GM18505 (cell line): ENCODE data around the gene UBE2E1.

Source experiments
- ATAC-seq: cut with Tn5 transposase; IDR thresholded peaks from one replicate; pipeline ENCODE4 v1.9.1; 2021; ENCODE audit not compliant: unreplicated experiment
- POLR2A ChIP-seq: IDR thresholded peaks from 4 replicates; pipeline ENCODE4 v1.6.1; 2011; ENCODE audit warnings: borderline replicate concordance; ENCODE audit not compliant: insufficient read depth, insufficient read length; ENCODE audit errors: extremely low read depth

Gene UBE2E1

DNA sequence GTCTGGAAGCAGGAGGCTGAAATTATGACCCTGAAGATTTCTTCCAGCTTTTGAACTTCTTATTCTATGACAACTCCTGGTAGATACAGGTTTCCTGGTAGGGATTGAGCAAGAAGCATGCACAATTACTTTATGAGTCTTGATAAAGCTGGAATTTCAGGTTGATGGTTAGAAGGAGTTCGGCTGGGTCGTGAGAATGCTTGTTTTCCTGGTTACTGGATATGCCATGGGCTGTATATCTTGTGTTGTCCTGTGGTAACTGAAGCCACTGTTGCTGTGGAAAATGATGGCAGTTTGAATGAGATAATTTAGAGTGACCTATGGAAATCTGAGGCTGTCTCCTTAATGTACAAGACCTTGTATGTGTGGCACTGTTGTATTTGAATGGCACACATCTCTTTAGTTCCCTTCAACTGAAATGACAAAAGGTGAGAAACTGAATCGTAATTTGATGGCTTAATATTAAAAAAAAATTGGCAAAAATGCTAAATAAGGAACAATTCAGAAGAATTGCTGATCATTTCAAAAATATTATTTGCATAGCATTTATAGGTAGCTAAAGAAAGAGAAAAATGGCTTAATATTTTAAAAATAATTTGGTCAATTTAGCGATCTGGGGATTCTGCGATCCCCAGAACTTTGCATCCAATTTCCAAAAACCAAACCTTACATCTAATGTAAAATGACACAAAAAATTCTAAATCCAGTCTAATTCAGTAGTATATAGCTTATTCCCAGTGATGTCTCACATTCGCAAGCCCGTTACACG, 1.1 kb upstream of the UBE2E1 start:
- ATAC-seq, result no peak
- TF ChIP-seq POLR2A, result no peak

- no peak for TF ChIP-seq POLR2A
- no peak for ATAC-seq
These were observed 534 bp upstream of the UBE2E1 start for GRCh38 chr3:23805210-23805632.

DNA sequence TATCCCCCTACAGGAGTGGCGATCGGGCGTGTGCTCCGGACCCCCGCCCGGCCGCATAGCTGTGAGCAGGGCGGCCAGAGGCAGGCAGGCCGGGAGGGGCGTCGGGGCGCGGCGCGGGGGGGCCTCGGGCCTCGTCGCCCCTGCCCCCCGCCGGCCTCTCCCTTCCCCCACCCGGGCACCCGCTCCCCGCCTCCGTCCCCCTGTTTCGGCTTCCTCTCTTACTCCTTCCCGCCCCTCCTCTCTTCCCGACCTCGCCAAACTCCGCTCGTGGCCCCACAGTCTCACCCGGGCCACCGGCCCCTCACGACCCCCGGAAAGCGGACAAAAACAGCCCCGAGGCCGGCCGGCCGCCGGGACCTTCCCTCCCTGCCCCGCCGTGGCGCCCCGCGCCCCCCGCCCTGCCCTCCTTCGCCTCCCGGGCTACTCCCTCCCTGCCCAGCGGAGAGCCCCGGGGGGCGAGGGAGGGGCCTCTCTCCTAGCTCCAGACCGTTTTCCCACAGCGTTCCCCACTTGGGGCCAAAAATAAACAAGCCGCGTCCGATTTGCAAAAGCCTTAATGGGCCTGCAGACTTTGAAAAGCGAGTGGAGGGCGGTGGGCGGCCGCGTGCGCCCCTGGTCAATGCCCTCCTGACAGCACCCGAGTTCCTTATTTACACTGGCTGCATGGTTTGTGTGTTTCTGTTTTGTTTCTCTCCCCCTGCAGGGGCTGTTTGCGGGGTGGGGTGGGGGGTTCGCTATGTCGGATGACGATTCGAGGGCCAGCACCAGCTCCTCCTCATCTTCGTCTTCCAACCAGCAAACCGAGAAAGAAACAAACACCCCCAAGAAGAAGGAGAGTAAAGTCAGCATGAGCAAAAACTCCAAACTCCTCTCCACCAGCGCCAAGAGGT, 1.0 kb downstream of the UBE2E1 start:
- no peak for TF ChIP-seq POLR2A
- ATAC-seq, result peak; percentile 7

DNA sequence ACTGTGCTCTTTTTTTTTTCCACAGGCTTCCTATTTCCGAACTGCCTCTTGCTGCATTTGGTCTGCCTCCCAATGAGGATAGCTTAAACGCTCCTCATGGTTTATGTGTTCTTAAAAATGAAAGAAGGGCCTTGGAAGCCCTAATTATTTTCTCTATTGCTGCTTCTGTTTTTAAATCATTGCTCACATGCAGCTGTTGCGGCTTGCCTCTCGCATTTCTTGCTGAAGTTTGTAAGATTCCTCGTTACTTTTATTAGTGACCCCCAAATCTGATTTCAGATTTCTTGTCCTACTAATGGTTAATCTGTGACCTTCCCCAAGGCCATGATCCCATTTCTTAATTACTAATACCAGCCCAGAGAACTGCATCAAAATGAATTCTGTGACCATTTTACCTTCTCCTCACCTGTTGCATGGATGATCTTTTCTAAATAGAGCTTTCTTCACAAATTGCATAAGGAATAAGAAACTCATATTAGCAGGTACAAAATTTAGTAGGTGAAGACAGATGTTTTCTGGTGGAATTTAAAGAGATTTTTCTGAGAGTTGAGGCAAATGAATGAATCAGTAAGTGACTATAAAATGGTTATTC, 1.8 kb downstream of the UBE2E1 start:
- TF ChIP-seq POLR2A, result no peak
- ATAC-seq, result no peak

- ATAC-seq, result no peak
- TF ChIP-seq POLR2A, result no peak
These were observed 2.8 kb downstream of the UBE2E1 start for GRCh38 chr3:23808525-23808924.

GRCh38 chr3:23809294-23809693, 3.5 kb downstream of the UBE2E1 start:
- ATAC-seq, result no peak
- TF ChIP-seq POLR2A, result no peak

- ATAC-seq, result no peak
These were observed 4.1 kb downstream of the UBE2E1 start for GRCh38 chr3:23809840-23810342.

GRCh38 chr3:23810343-23811184, 4.8 kb downstream of the UBE2E1 start:
- peak; percentile 37 for TF ChIP-seq POLR2A
- peak; percentile 33 for ATAC-seq

More at GRCh38 chr3:23809840-23810342, 4.1 kb downstream of the UBE2E1 start:
- no peak for TF ChIP-seq POLR2A

GRCh38 chr3:23811185-23811527, 5.4 kb downstream of the UBE2E1 start:
- no peak for TF ChIP-seq POLR2A
- ATAC-seq, result no peak

DNA sequence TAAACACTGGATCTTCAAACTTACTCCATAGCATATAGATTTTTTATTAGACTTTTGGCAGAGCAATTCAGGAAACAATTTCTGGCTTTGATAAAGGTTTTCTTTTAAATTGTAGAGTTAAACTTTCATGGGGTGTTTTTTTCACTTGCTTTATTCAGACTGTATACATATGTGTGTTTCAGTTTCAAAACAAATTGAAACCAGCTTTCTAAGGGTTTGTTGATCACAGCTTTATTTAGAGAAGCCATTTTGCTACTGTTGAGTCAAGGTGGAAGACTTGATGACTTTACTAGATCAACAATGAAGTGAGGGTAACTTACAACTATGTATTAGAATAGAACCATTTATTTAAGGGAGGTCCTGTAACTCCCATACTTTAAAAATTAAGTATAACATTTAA, 6.2 kb downstream of the UBE2E1 start:
- peak; percentile 44 for ATAC-seq
- no peak for TF ChIP-seq POLR2A

- no peak for TF ChIP-seq POLR2A
- ATAC-seq, result no peak
These were observed 10.1 kb downstream of the UBE2E1 start for GRCh38 chr3:23815879-23816278.

DNA sequence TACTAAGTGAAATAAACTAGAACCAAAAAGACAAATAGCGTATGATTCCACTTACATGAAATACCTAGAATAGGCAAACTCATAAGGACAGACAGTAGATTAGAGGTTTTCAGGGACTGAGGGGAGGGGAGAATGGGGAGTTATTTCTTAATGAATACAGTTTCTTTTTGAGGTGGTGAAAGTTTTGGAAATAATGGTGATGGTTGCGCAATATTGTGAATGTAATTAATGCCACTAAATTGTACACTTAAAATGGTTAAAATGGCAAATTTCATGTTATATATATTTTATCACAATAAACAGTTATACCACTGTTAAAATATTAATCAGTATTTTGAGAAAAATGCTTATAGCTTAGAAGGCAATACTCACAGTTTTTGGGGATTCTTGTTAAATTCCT, 11.0 kb downstream of the UBE2E1 start:
- TF ChIP-seq POLR2A, result no peak

More for the DNA sequence above, 11.0 kb downstream of the UBE2E1 start:
- ATAC-seq, result no peak
